Measurements from ENCODE around the gene UGT1A10.

DNA sequence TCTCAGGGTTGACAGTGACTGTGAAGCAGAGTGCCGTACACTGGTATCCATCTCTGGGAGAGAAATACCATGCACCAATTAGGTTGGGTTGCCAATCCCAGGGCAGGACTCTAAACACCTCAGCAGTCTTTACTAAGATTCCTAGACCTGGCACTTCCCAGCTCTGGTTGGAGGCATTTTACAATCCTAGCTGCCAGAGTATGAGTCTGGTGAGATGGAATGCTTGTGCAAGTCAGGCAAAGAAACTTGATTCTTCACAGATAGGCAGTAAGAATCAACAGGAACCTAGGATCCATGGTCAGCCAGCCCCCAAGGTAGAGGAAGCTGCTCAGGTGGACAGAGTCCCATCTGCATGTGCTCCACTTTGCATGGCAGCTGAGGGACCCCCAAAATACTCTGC, 70.5 kb downstream of the UGT1A10 start:
- no peak for TF ChIP-seq RAD21 (conservative IDR thresholded peaks at IDR 0.05)
- TF ChIP-seq, protein P1, sequence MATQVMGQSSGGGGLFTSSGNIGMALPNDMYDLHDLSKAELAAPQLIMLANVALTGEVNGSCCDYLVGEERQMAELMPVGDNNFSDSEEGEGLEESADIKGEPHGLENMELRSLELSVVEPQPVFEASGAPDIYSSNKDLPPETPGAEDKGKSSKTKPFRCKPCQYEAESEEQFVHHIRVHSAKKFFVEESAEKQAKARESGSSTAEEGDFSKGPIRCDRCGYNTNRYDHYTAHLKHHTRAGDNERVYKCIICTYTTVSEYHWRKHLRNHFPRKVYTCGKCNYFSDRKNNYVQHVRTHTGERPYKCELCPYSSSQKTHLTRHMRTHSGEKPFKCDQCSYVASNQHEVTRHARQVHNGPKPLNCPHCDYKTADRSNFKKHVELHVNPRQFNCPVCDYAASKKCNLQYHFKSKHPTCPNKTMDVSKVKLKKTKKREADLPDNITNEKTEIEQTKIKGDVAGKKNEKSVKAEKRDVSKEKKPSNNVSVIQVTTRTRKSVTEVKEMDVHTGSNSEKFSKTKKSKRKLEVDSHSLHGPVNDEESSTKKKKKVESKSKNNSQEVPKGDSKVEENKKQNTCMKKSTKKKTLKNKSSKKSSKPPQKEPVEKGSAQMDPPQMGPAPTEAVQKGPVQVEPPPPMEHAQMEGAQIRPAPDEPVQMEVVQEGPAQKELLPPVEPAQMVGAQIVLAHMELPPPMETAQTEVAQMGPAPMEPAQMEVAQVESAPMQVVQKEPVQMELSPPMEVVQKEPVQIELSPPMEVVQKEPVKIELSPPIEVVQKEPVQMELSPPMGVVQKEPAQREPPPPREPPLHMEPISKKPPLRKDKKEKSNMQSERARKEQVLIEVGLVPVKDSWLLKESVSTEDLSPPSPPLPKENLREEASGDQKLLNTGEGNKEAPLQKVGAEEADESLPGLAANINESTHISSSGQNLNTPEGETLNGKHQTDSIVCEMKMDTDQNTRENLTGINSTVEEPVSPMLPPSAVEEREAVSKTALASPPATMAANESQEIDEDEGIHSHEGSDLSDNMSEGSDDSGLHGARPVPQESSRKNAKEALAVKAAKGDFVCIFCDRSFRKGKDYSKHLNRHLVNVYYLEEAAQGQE (IDR thresholded peaks at IDR 0.05; ENCODE audit: borderline replicate concordance): no peak

Measured in neural cell (in vitro differentiated cells).